GM19395 (cell line): ENCODE results near the gene SLCO1C1.
"Not testable (repeated sequence)": the region's sequence is repeated elsewhere in the genome, so short reads cannot be mapped to it uniquely, and the experiment has no call there.

Experiments used
- ATAC-seq: cut with Tn5 transposase; IDR thresholded peaks from one replicate; pipeline ENCODE4 v1.9.1; 2021; ENCODE audit warnings: mild to moderate bottlenecking, moderate library complexity; ENCODE audit not compliant: unreplicated experiment

SLCO1C1 gene

GRCh38 chr12:20695232-20695631, at the start of gene SLCO1C1:
TSS of gene SLCO1C1 (plus strand) at chr12:20695332. CDS start at chr12:20699577, 4,245 bp downstream.
- ATAC-seq, result no peak

- no peak for ATAC-seq
These were observed 48.8 kb upstream of the SLCO1C1 start for GRCh38 chr12:20646239-20646827.

- ATAC-seq, result no peak
These were observed 41.3 kb upstream of the SLCO1C1 start for GRCh38 chr12:20653871-20654270.

GRCh38 chr12:20656600-20656999, 38.5 kb upstream of the SLCO1C1 start:
- ATAC-seq, result no peak

GRCh38 chr12:20657496-20657895, 37.6 kb upstream of the SLCO1C1 start:
- no peak for ATAC-seq

- no peak for ATAC-seq
These were observed 13.8 kb upstream of the SLCO1C1 start for GRCh38 chr12:20681334-20681733.

GRCh38 chr12:20696181-20696905, 1.2 kb downstream of the SLCO1C1 start:
- no peak for ATAC-seq

GRCh38 chr12:20701106-20701505, 6.0 kb downstream of the SLCO1C1 start:
- ATAC-seq, result no peak

- ATAC-seq, result no peak
These were observed 9.7 kb downstream of the SLCO1C1 start for GRCh38 chr12:20704860-20705259.

GRCh38 chr12:20711846-20712245, 16.7 kb downstream of the SLCO1C1 start:
- no peak for ATAC-seq

- no peak for ATAC-seq
These were observed 20.9 kb downstream of the SLCO1C1 start for GRCh38 chr12:20716037-20716436.

- ATAC-seq, result no peak
These were observed 21.9 kb downstream of the SLCO1C1 start for GRCh38 chr12:20716985-20717384.

GRCh38 chr12:20718294-20718693, 23.2 kb downstream of the SLCO1C1 start:
- ATAC-seq, result no peak

GRCh38 chr12:20722142-20722541, 27.0 kb downstream of the SLCO1C1 start:
- ATAC-seq, result no peak

- ATAC-seq, result no peak
These were observed 36.1 kb downstream of the SLCO1C1 start for GRCh38 chr12:20731274-20731673.

GRCh38 chr12:20740972-20741371, 45.8 kb downstream of the SLCO1C1 start:
- ATAC-seq, result no peak

- ATAC-seq, result no peak
These were observed 53.1 kb downstream of the SLCO1C1 start for GRCh38 chr12:20748198-20748597.

GRCh38 chr12:20751046-20751445, 55.9 kb downstream of the SLCO1C1 start:
- ATAC-seq, result no peak

GRCh38 chr12:20777420-20777819, 82.3 kb downstream of the SLCO1C1 start:
- no peak for ATAC-seq

GRCh38 chr12:20778969-20779368, 83.8 kb downstream of the SLCO1C1 start:
- ATAC-seq, result no peak

- not testable (repeated sequence) for ATAC-seq
These were observed 84.8 kb downstream of the SLCO1C1 start for GRCh38 chr12:20779971-20780370.

GRCh38 chr12:20783796-20784357, 88.7 kb downstream of the SLCO1C1 start:
- not testable (repeated sequence) for ATAC-seq
